Activated CD8-positive, alpha-beta memory T cell treated with anti-CD3 and anti-CD28 coated beads, Interleukin-2, amount 10 ng/mL, durations not matched to agents 7 days and 5 days (primary cell): Measurements from ENCODE around the gene MRPL33. TPM values are rescaled to one million over a fixed set of nuclear protein-coding genes. Genes with fewer than 3 reads are reported as not detected.
"Not testable (repeated sequence)": the region's sequence is repeated elsewhere in the genome, so short reads cannot be mapped to it uniquely, and the experiment has no call there.

Experiments used
- ATAC-seq: fragments of 150-1000 bp; cut with Tn5 transposase; one replicate; pipeline ENCODE4 v1.10.0; 2021; ENCODE audit warnings: moderate library complexity
- CTCF ChIA-PET: fragments of 350-600 bp; sonication (Branson Sonifier 250); formaldehyde crosslinking; loops from one replicate; lab custom pipeline; 2021; ENCODE audit warnings: antibody characterized with exemption; lab: Charles Lee
- DNase-seq: peaks from one replicate; pipeline ENCODE4 v3.0.0-alpha.2; 2020
- H3K27ac Mint-ChIP-seq: one replicate; pipeline ENCODE4 v1.8.0; 2021; ENCODE audit warnings: mild to moderate bottlenecking, mixed read lengths
- H3K27me3 Mint-ChIP-seq: one replicate; pipeline ENCODE4 v1.8.0; 2021; ENCODE audit warnings: mixed read lengths
- H3K36me3 Mint-ChIP-seq: one replicate; pipeline ENCODE4 v1.8.0; 2021; ENCODE audit warnings: mild to moderate bottlenecking, mixed read lengths
- H3K4me1 Mint-ChIP-seq: one replicate; pipeline ENCODE4 v1.8.0; 2021; ENCODE audit warnings: mixed read lengths
- H3K4me3 Mint-ChIP-seq: one replicate; pipeline ENCODE4 v1.8.0; 2021; ENCODE audit warnings: mild to moderate bottlenecking, moderate library complexity, mixed read lengths
- H3K9me3 Mint-ChIP-seq: one replicate; pipeline ENCODE4 v1.8.0; 2022; ENCODE audit warnings: low read depth, mixed read lengths
- total RNA-seq, 2 experiments: library from RNA; stranded (reverse); gene quantifications; one replicate each; pipeline ENCODE4 v1.2.3, GENCODE V29; 2021

The MRPL33 gene
- total RNA-seq, 2 experiments from 2014 or later = 49.0 to 62.0 TPM

DNA sequence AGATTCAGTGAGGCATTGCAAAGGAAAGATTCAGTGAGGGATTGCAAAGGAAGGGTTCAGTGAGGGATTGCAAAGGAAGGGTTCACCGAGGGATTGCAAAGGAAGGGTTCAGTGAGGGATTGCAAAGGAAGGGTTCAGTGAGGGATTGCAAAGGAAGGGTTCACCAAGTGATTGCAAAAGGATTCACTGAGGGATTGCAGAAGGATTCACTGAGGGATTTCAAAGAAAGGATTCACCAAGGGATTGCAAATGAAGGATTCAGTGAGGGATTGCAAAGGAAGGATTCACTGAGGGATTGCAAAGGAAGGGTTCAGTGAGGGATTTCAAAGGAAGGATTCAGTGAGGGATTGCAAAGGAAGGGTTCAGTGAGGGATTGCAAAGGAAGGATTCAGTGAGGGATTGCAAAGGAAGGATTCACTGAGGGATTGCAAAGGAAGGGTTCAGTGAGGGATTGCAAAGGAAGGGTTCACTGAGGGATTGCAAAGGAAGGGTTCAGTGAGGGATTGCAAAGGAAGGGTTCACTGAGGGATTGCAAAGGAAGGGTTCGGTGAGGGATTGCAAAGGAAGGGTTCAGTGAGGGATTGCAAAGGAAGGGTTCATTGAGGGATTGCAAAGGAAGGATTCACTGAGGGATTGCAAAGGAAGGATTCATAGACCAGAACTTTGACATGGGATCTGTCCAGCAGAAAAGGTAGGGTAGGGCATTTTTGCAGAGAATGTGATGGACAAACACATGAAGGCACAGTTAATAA, 22.5 kb upstream of the MRPL33 start:
- peaks cover 11% of the 10 kb centered on the region for H3K9me3 Mint-ChIP-seq
- DNase-seq, H3K27ac Mint-ChIP-seq, CTCF ChIA-PET, H3K4me3 Mint-ChIP-seq, ATAC-seq, H3K4me1 Mint-ChIP-seq: not testable (repeated sequence)
- H3K36me3 Mint-ChIP-seq = peaks cover 11% of the 10 kb centered on the region
- H3K27me3 Mint-ChIP-seq = peaks cover 23% of the 10 kb centered on the region

DNA sequence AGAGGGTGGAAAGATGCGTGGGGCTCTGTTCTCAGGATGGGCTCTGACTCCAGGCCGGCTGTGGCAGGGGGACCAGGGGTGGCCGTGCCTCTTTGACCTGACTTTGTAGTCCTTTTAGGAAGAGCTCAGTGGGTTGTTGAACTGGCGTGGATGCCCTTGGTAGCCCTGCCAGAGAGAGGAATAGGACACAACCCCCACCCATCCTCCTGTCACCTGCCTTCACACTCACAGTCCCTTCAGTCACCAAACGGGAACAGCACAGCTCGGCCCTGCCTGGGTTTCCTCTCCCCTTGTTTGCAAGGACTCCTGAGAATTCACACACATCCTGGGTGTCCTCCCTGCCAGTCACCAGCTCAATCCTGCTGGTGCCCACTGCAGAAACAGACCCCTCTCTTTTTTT, 20.1 kb upstream of the MRPL33 start:
- no peak for ATAC-seq

DNA sequence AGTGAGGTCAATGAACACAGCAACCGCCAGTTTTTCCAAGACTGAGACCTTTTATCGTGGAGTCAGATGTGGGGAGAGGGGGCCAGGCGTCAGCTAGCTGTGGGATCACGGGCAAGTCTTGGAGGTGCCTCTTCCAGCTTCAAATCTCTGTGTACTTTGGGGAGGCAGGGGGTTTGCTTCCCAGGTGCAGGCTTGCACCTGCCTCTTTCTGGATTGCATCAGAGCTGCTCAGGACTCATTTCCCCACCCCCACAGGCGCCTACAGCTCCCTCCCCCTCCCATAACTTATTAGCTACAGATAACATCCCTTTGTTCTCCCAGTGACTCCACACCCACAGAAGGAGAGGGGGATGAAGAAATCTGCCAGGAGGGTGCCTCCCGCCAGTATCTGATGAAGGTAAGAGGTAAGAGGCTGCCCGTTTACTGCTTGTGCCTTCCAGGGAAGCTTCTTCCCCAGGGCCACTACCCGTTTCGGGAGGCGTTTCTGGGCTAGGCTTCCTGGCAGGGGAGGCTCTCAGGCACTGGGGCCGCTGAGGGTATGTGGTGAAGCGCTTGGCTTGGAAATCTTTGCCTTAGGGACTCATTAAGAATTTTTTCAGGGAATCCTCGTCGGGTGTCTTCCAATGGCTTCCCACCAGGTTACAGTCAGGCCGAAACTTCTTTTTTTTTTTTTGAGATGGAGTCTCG, 18.8 kb upstream of the MRPL33 start:
- ATAC-seq (no peak), DNase-seq (no peak)
- H3K4me1 Mint-ChIP-seq = peaks cover 9% of the 10 kb centered on the region
- H3K9me3 Mint-ChIP-seq = peaks cover 11% of the 10 kb centered on the region
- peaks cover 11% of the 10 kb centered on the region for H3K36me3 Mint-ChIP-seq
- no peak overlapping the region for H3K27ac Mint-ChIP-seq
- no peak overlapping the region for H3K4me3 Mint-ChIP-seq
- CTCF ChIA-PET = interaction anchor here (0.8 to 3.9 kb wide), 6 partner anchors 11 to 842 kb away, joined by 3 to 14 read pairs (median 4); no protein-coding TSS in a partner anchor
- peaks cover 15% of the 10 kb centered on the region for H3K27me3 Mint-ChIP-seq

More for the DNA sequence above, 20.1 kb upstream of the MRPL33 start:
- no peak overlapping the region for H3K4me3 Mint-ChIP-seq
- peaks cover 11% of the 10 kb centered on the region for H3K36me3 Mint-ChIP-seq
- CTCF ChIA-PET = interaction anchor here (1.1 to 3.9 kb wide), 3 partner anchors 10 to 701 kb away, joined by 3 to 14 read pairs (median 4); no protein-coding TSS in a partner anchor
- H3K9me3 Mint-ChIP-seq = peaks cover 11% of the 10 kb centered on the region
- DNase-seq = no peak
- H3K27me3 Mint-ChIP-seq = peaks cover 18% of the 10 kb centered on the region
- peaks cover 9% of the 10 kb centered on the region for H3K4me1 Mint-ChIP-seq
- no peak overlapping the region for H3K27ac Mint-ChIP-seq

DNA sequence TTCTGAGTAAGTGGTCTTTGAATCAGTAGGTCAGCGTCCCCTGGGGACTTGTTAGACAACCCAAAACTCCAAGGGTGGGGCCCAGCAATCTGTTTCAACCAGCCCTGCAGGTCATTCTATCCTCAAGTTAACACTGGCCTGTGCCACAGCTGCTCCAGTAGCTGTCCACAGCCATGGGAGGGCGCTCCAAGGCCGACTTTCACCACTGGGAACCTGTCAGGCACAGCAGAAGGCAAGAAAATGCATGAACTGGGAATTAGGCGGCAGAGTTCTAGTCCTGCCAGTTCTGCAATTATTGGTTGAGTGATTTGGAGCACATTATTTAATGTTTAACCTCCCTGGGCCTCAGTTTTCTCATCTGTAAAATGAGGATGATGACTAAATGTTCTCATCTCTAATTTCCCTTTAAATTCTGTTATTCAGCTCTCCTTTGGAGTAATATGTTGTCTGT, 17.4 kb upstream of the MRPL33 start:
- H3K9me3 Mint-ChIP-seq = peaks cover 3% of the 10 kb centered on the region

DNA sequence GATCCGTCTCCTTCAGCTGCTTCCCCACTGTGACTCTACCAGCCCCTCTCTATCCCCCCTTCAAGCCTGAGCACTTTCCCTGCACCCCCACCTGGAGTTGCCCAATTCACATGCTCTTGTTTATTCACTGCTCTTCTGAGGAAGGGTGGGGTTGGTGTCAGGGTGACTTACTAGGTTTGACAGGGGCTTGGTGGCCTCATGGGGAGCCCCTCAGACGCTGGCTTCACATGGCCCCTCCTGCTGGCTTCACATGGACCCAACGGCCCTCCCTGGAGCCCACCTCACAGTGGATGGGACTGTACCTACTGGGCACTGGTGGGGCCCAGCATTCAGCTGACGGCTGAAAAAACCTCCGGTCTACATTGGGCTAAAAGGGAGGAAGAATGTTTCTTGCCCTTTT, 16.7 kb upstream of the MRPL33 start:
- CTCF ChIA-PET = interaction anchor here (0.7 to 3.9 kb wide), 22 partner anchors 7 to 740 kb away, joined by 3 to 14 read pairs (median 4); partner anchors contain the start of gene FOSL2
- peaks cover 9% of the 10 kb centered on the region for H3K4me1 Mint-ChIP-seq
- DNase-seq (no peak), ATAC-seq (no peak)
- H3K4me3 Mint-ChIP-seq = no peak overlapping the region
- H3K27ac Mint-ChIP-seq = no peak overlapping the region
- no peaks in the 10 kb centered on the region for H3K27me3 Mint-ChIP-seq
- no peaks in the 10 kb centered on the region for H3K36me3 Mint-ChIP-seq
- no peaks in the 10 kb centered on the region for H3K9me3 Mint-ChIP-seq

More for the DNA sequence above, 17.4 kb upstream of the MRPL33 start:
- no peak overlapping the region for H3K4me3 Mint-ChIP-seq
- ATAC-seq = peak; percentile 99
- CTCF ChIA-PET = interaction anchor here (0.7 to 3.9 kb wide), 27 partner anchors 8 to 741 kb away, joined by 3 to 14 read pairs (median 4); partner anchors contain the start of gene FOSL2
- DNase-seq = peak; percentile 88
- no peak overlapping the region for H3K27ac Mint-ChIP-seq
- peaks cover 5% of the 10 kb centered on the region for H3K27me3 Mint-ChIP-seq
- H3K36me3 Mint-ChIP-seq = peaks cover 7% of the 10 kb centered on the region
- peaks cover 9% of the 10 kb centered on the region for H3K4me1 Mint-ChIP-seq

DNA sequence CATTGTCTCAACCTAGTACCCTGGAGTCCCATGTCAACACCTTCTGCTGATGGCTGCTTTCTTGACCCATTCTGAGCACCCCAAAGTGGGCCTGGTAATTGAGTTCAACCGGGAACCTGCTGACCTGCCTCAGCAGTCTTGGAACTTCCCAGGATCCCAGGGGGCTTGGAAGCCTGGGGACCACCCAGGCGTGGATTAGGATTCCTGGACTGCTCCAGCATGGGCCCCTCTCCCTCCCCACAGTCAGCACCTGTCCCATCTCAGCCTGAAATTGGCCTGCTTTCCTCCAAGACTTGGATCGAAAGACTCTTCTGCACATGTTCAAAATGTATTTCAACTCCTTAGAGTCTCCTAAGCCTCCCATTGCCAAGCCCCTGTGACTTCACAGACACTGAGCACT, 15.4 kb upstream of the MRPL33 start:
- Mint-ChIP-seq H3K4me3 (no peak overlapping the region), H3K36me3 (no peaks in the 10 kb centered on the region), H3K27ac (no peak overlapping the region), H3K27me3 (no peaks in the 10 kb centered on the region), H3K9me3 (no peaks in the 10 kb centered on the region), H3K4me1 (peaks cover 12% of the 10 kb centered on the region)
- CTCF ChIA-PET = interaction anchor here (1.9 kb wide), 1 partner anchor 17 kb away, joined by 5 read pairs; no protein-coding TSS in a partner anchor
- DNase-seq = no peak
- ATAC-seq = no peak

DNA sequence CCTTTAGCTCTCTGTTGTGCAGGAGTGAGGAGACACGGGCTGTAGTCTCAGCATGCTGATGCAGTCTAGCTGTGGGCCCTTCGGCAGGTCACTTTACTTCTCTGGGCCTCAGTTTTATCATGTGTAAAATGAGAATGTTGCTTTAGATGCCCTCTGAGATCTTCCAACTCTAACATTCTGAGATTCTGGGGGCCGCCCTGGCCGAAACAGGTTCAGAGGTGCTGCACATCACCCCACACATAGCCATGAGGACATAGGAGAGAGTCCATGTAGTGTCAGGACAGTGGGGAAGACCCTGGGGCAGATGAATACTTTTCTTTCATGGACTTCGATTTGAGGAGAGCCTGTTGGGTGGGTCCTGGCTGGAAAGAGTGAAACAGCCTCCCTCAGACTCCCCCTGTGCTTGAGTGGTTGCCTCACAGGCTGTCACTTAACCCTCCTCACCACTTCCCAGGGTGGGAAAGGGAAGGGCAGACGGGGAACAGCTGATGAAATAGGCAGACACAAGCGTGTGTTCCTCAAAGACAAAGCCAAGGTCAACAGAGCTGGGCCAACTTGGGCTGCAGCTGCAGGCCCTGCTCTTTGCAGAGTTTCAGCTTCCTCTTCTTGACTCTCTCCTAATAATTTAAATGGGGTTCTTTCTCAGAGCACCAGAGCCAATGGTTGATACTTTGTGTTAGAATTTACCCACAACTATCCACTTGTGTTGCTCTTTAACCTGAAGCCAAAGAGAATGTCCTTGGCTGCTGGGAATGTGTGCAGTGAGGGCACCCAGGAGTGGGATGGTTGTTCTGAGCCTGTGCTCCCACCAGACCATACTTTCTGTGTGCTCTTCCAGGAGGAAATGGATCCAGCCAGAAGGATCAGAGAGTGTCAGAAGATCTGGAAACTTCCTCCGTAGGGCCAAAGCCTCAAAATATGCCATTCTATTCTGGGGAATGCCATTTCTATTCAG, 14.7 kb upstream of the MRPL33 start:
- H3K4me1 Mint-ChIP-seq = peaks cover 15% of the 10 kb centered on the region

DNA sequence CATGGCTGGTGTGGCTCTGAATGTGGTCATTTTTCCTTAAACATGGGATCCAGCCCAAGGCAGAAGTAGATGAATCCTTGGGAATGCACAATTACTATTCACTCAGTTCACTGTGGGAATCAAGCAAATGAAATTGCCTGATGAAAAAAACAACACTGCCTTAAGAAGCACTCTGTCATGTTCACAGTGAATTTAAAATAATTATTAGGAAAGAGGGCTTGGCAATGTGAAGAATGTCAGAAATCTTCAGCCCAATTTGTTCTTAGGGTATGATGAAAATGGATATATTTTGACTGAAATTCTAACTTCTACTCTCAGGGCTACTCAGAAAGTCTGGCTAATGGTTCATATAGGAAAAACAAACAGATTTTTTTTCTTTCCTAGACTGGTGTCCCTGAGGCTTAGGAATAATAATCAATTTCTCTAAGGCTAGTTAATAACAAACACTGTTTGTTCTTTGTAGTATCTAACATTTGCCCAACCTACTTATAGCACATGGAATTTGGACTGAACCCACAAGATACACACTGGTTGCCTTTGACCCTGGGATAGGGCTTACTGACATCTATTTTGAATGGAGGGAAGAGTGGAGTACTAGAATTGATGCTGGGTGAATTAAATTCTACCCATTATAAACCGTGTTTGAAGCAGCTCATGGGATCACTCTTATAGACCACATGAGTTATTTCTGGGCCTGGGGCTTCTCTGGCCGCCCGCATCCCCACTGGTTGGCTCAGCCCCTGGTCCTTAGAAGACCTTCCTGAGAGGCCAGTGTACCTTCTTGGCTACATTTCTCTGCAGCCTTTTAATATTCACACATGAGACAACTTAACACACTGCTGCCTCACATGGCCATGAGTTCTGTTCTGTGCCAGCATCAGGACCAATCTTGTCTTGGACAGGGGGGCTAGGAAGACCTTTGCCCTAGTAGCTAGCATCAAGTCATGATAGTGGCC, 8.3 kb upstream of the MRPL33 start:
- Mint-ChIP-seq H3K27me3 (no peaks in the 10 kb centered on the region), H3K27ac (no peak overlapping the region), H3K4me3 (no peak overlapping the region), H3K36me3 (no peaks in the 10 kb centered on the region), H3K9me3 (no peaks in the 10 kb centered on the region), H3K4me1 (peaks cover 16% of the 10 kb centered on the region)
- DNase-seq (no peak), ATAC-seq (no peak)
- CTCF ChIA-PET = interaction anchor here (1.2 kb wide), 1 partner anchor 9 kb away, joined by 7 read pairs; no protein-coding TSS in a partner anchor

More for the DNA sequence above, 14.7 kb upstream of the MRPL33 start:
- Mint-ChIP-seq H3K9me3 (no peaks in the 10 kb centered on the region), H3K27ac (no peak overlapping the region), H3K27me3 (no peaks in the 10 kb centered on the region), H3K36me3 (no peaks in the 10 kb centered on the region), H3K4me3 (no peak overlapping the region)
- CTCF ChIA-PET = no interaction called here
- DNase-seq (no peak), ATAC-seq (no peak)

DNA sequence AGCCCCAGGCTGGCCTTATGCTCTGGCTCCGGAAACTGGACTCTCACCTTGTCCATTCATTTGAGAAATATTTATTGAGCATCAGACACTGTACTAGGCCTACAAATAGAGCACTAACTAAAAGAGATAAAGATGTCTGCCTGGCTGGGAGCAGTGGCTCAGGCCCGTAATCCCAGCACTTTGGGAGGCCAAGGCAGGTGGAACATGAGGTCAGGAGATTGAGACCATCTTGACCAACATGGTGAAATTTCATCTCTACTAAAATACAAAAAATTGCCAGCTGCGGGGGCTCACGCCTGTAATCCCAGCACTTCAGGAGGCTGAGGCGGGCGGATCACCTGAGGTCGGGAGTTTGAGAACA, 7.6 kb upstream of the MRPL33 start:
- Mint-ChIP-seq H3K4me1 (peaks cover 16% of the 10 kb centered on the region), H3K4me3 (no peak overlapping the region), H3K9me3 (no peaks in the 10 kb centered on the region), H3K27ac (no peak overlapping the region), H3K36me3 (no peaks in the 10 kb centered on the region), H3K27me3 (no peaks in the 10 kb centered on the region)
- DNase-seq = no peak
- CTCF ChIA-PET = no interaction called here
- no peak for ATAC-seq

DNA sequence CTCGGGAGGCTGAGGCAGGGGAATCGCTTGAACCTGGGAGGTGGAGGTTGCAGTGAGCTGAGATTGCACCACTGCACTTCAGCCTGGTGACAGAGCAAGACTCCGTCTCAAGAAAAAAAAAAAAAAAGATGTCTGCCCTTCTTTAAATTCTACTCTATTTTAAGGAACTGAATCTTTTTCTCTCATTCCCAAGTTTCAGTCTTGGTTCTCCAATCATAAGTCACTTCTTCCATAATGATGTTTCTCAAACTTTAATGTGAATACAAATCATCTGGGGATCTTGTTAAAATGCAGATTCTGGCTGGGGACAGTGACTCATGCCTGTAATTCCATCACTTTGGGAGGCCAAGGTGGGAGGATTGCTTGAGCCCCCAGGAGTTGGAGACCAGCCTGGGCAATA, 7.0 kb upstream of the MRPL33 start:
- H3K36me3 Mint-ChIP-seq, H3K27me3 Mint-ChIP-seq, DNase-seq, H3K9me3 Mint-ChIP-seq, H3K4me3 Mint-ChIP-seq, ATAC-seq, H3K27ac Mint-ChIP-seq, CTCF ChIA-PET: not testable (repeated sequence)
- H3K4me1 Mint-ChIP-seq = peaks cover 16% of the 10 kb centered on the region

DNA sequence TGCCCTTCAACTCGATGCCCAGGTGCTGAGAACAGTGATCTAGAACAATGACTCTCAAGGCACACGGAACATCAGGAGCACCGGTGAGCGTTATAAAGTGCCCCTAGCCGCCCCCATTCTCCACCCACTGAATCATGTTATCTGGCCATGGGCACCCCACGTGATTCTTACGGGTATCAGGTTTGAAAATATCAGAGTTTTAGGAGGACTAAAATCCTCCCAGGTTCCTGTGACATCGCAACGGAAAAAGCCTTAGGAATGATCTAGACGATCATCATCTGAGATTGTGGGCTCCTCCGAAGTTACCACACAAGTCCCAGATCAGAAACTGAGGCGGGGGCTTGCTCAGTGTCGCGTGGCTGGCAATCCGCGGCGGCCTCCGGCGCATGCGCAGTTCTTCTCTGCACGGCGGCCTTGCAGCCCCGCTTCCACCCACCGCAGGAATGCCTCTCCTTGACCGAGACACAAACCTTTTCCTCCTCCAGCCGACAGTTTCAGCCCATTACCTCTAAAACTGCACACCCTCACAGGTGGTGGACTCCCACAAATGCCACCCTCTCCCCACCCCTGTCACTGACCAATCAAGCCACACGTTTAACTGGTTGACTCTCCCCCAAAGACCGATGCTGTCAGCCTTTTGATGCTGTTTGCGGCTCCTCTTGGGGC, 5.8 kb upstream of the MRPL33 start:
- Mint-ChIP-seq H3K36me3 (no peaks in the 10 kb centered on the region), H3K27ac (peak overlapping the region; percentile 65), H3K27me3 (peaks cover 2% of the 10 kb centered on the region), H3K9me3 (no peaks in the 10 kb centered on the region), H3K4me3 (peak overlapping the region; percentile 52), H3K4me1 (peaks cover 19% of the 10 kb centered on the region)
- peak; percentile 57 for ATAC-seq
- CTCF ChIA-PET = no interaction called here
- peak; percentile 55 for DNase-seq
